ENCODE measurements around the gene PRM2. TPM values are rescaled to one million over a fixed set of nuclear protein-coding genes. Genes with fewer than 3 reads are reported as not detected.
A peak's percentile ranks its signal among the peaks of the same experiment; 100 is the strongest.

Gene PRM2
- total RNA-seq, 1 donor from 2014 or later: not detected

GRCh38 chr16:11271610-11272009 is 4.7 kb downstream of the PRM2 start:
- DNase-seq (ENCODE audit: missing footprints): no peak
- intact Hi-C loops (cut with DNase I): no loop called here
- no peak for ATAC-seq

- DNase-seq (ENCODE audit: missing footprints) (no peak), ATAC-seq (no peak)
- intact Hi-C loops (cut with DNase I): no loop called here
Observed at GRCh38 chr16:11270602-11271162, 5.6 kb downstream of the PRM2 start.

- DNase-seq (ENCODE audit: missing footprints) (no peak), ATAC-seq (no peak)
- intact Hi-C loops (cut with DNase I): no loop called here
Observed at GRCh38 chr16:11268921-11269375, 7.3 kb downstream of the PRM2 start, which contains the start of gene TNP2. TSS of gene TNP2 (minus strand) at chr16:11269325. CDS start at chr16:11269262, 63 bp downstream.

- ATAC-seq (no peak), DNase-seq (ENCODE audit: missing footprints) (no peak)
Observed at GRCh38 chr16:11265124-11265523, 11.2 kb downstream of the PRM2 start.

GRCh38 chr16:11264155-11264832 is 12.0 kb downstream of the PRM2 start:
- ATAC-seq (no peak), DNase-seq (ENCODE audit: missing footprints) (no peak)
- intact Hi-C loops (cut with DNase I): no loop called here

More at GRCh38 chr16:11265124-11265523, 11.2 kb downstream of the PRM2 start:
- intact Hi-C loops (cut with DNase I): no loop called here

- intact Hi-C loops (cut with DNase I): no loop called here
- ATAC-seq (no peak), DNase-seq (ENCODE audit: missing footprints) (no peak)
Observed at GRCh38 chr16:11263737-11264136, 12.5 kb downstream of the PRM2 start.

- intact Hi-C loops (cut with DNase I): no loop called here
- ATAC-seq: no peak
- no peak for DNase-seq (ENCODE audit: missing footprints)
Observed at GRCh38 chr16:11262915-11263314, 13.4 kb downstream of the PRM2 start.

GRCh38 chr16:11260596-11260966 is 15.7 kb downstream of the PRM2 start:
- DNase-seq (ENCODE audit: missing footprints) (no peak), ATAC-seq (no peak)
- intact Hi-C loops (cut with DNase I): no loop called here

GRCh38 chr16:11259655-11260595 is 16.4 kb downstream of the PRM2 start:
- DNase-seq (ENCODE audit: missing footprints) (no peak), ATAC-seq (no peak)
- intact Hi-C loops (cut with DNase I): loop anchor here (2.0 to 10.0 kb wide), 2 partner anchors 37 to 515 kb away; partner anchors contain the start of gene NUBP1

GRCh38 chr16:11258553-11259492 is 17.5 kb downstream of the PRM2 start:
- intact Hi-C loops (cut with DNase I): loop anchor here (2.0 to 10.0 kb wide), 2 partner anchors 38 to 514 kb away; partner anchors contain the start of gene NUBP1
- ATAC-seq (peak; percentile 12), DNase-seq (ENCODE audit: missing footprints) (peak; percentile 79)

GRCh38 chr16:11257131-11257938 is 18.9 kb downstream of the PRM2 start:
- DNase-seq (ENCODE audit: missing footprints) (peak; percentile 80), ATAC-seq (peak; percentile 67)
- intact Hi-C loops (cut with DNase I): loop anchor here (1.0 to 10.0 kb wide), 2 partner anchors 286 to 513 kb away; partner anchors contain the start of gene NUBP1

- peak; percentile 47 for ATAC-seq
- peak; percentile 86 for DNase-seq (ENCODE audit: missing footprints)
- intact Hi-C loops (cut with DNase I): loop anchor here (1.0 to 10.0 kb wide), 3 partner anchors 101 to 512 kb away; partner anchors contain the start of gene NUBP1
Observed at GRCh38 chr16:11256661-11257130, 19.6 kb downstream of the PRM2 start.

GRCh38 chr16:11255737-11256660 is 20.3 kb downstream of the PRM2 start, which contains the start of gene SOCS1:
TSS of gene SOCS1 (minus strand) at chr16:11256204. CDS start at chr16:11255478, 726 bp downstream.
- intact Hi-C loops (cut with DNase I): loop anchor here (1.0 to 10.0 kb wide), 4 partner anchors 101 to 511 kb away; partner anchors contain the start of gene NUBP1
- DNase-seq (ENCODE audit: missing footprints) (peak; percentile 92), ATAC-seq (peak; percentile 84)

GRCh38 chr16:11254913-11255736 is 21.2 kb downstream of the PRM2 start:
- intact Hi-C loops (cut with DNase I): loop anchor here (2.0 to 10.0 kb wide), 3 partner anchors 118 to 510 kb away; partner anchors contain the start of gene NUBP1
- no peak for ATAC-seq
- peak; percentile 82 for DNase-seq (ENCODE audit: missing footprints)
